SK-N-SH (cell line): ENCODE results near the gene DGUOK.

Source experiments
- EP300 ChIP-seq, 2 experiments: IDR thresholded peaks; 2 replicates each; pipeline versions ENCODE4 v1.4.0 to v1.6.1; 2012; ENCODE audit warnings: borderline replicate concordance in 1 of 2, low read depth in 1 of 2, low read length in 1 of 2
- EZH2phosphoT487 ChIP-seq: fragments of 200-600 bp; sonication (generic); IDR thresholded peaks from 2 replicates; pipeline ENCODE4 v1.6.1; 2017; ENCODE audit warnings: low read depth, mixed run types, mild to moderate bottlenecking, antibody characterized with exemption, moderate library complexity, borderline replicate concordance
- JUND ChIP-seq: IDR thresholded peaks from 2 replicates; pipeline ENCODE4 v1.4.0; 2012
- NRF1 ChIP-seq: IDR thresholded peaks from 2 replicates; pipeline ENCODE4 v1.6.1; 2012; ENCODE audit warnings: low read depth, mild to moderate bottlenecking, low read length
- POLR2AphosphoS5 ChIP-seq: IDR thresholded peaks from 2 replicates; pipeline ENCODE4 v1.6.1; 2012; ENCODE audit warnings: low read depth, low read length
- SMC3 ChIP-seq: IDR thresholded peaks from 2 replicates; pipeline ENCODE4 v1.6.1; 2012; ENCODE audit warnings: low read depth, low read length, improper control_type of control experiment
- TAF1 ChIP-seq: IDR thresholded peaks from 2 replicates; pipeline ENCODE4 v1.6.1; 2012; ENCODE audit warnings: low read depth, mild to moderate bottlenecking, low read length, moderate library complexity, borderline replicate concordance
- YY1 ChIP-seq: IDR thresholded peaks from 2 replicates; pipeline ENCODE4 v1.4.0; 2012; ENCODE audit warnings: low read depth, mild to moderate bottlenecking
- ZBTB33 ChIP-seq: IDR thresholded peaks from 2 replicates; pipeline ENCODE4 v1.4.0; 2012; ENCODE audit warnings: low read depth, borderline replicate concordance
- TF ChIP-seq, protein P1 (sequence below): fragments of 200-600 bp; sonication (generic); IDR thresholded peaks from 2 replicates; pipeline ENCODE4 v1.6.1; 2017; ENCODE audit warnings: antibody characterized with exemption, mild to moderate bottlenecking, moderate library complexity

DNA sequence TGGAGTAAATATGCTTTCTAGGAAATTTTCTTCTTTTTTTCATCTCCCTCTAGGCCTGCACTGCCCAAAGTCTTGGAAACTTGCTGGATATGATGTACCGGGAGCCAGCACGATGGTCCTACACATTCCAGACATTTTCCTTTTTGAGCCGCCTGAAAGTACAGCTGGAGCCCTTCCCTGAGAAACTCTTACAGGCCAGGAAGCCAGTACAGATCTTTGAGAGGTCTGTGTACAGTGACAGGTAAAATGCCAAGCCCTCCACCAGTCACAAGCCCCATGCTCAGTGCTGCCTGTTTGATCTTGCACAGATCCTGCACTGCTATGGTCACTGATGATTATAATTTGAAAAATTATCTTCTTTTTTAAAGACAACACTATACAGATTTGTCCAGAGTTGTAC lies 20.0 kb downstream of the DGUOK start:
- TF ChIP-seq ZBTB33 (no peak), SMC3 (no peak), POLR2AphosphoS5 (no peak), NRF1 (no peak), YY1 (no peak), EP300 (IDR thresholded peaks at IDR 0.05; ENCODE audit: borderline replicate concordance in 1 of 2, low read depth in 1 of 2, low read length in 1 of 2) (no peak), EZH2phosphoT487 (no peak), JUND (no peak), TAF1 (no peak)
- TF ChIP-seq, protein P1, sequence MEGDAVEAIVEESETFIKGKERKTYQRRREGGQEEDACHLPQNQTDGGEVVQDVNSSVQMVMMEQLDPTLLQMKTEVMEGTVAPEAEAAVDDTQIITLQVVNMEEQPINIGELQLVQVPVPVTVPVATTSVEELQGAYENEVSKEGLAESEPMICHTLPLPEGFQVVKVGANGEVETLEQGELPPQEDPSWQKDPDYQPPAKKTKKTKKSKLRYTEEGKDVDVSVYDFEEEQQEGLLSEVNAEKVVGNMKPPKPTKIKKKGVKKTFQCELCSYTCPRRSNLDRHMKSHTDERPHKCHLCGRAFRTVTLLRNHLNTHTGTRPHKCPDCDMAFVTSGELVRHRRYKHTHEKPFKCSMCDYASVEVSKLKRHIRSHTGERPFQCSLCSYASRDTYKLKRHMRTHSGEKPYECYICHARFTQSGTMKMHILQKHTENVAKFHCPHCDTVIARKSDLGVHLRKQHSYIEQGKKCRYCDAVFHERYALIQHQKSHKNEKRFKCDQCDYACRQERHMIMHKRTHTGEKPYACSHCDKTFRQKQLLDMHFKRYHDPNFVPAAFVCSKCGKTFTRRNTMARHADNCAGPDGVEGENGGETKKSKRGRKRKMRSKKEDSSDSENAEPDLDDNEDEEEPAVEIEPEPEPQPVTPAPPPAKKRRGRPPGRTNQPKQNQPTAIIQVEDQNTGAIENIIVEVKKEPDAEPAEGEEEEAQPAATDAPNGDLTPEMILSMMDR, result no peak
